Vagina (tissue), 2 donors: Measurements from ENCODE around the gene F12.

Source experiments
- CTCF ChIP-seq, 3 experiments: fragments of 450-650 bp in 2 of 3; fragments of 200-600 bp in 1 of 3; sonication (generic) in 1 of 3; IDR thresholded peaks; one replicate each; pipeline ENCODE4 v1.5.1; 2017 to 2019; ENCODE audit warnings: antibody characterized with exemption in 3 of 3, mild to moderate bottlenecking in 2 of 3, moderate library complexity in 2 of 3
- POLR2AphosphoS5 ChIP-seq, 2 donors: sonication (generic); formaldehyde crosslinking; IDR thresholded peaks; one replicate each; pipeline ENCODE4 v1.9.0; 2017; ENCODE audit warnings: antibody characterized with exemption in 2 of 2, mild to moderate bottlenecking in 2 of 2, low read depth in 1 of 2; ENCODE audit not compliant: insufficient read depth in 1 of 2

GRCh38 chr5:177365845-177366527, 43.4 kb downstream of the F12 start:
- TF ChIP-seq CTCF (IDR thresholded peaks at IDR 0.05) (no peak), POLR2AphosphoS5 (IDR thresholded peaks at IDR 0.05; ENCODE audit: insufficient read depth in 1 of 2, low read depth in 1 of 2) (no peak)
